ENCODE measurements around the gene PYGB.

DNA sequence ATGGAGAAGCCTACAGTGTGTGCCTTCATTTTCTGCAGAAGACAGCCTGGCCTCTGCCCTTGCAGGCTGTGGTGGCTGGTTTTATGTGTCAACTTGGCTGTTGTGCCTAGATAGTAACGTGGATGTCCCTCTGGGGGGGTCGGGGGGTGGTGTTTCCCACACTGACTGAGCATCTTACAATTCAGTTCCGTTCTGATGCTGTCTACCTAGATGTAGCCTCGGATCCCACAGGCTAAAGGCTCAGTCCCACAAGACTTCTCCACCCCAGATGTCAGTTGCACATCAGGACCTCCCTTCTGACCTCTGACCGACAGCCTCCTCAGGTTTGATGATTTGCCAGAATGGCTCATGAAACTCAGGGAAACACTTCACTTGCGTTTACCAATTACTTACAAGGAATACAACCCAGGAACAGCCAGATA, 4.4 kb downstream of the PYGB start:
- TF ChIP-seq, protein P1, sequence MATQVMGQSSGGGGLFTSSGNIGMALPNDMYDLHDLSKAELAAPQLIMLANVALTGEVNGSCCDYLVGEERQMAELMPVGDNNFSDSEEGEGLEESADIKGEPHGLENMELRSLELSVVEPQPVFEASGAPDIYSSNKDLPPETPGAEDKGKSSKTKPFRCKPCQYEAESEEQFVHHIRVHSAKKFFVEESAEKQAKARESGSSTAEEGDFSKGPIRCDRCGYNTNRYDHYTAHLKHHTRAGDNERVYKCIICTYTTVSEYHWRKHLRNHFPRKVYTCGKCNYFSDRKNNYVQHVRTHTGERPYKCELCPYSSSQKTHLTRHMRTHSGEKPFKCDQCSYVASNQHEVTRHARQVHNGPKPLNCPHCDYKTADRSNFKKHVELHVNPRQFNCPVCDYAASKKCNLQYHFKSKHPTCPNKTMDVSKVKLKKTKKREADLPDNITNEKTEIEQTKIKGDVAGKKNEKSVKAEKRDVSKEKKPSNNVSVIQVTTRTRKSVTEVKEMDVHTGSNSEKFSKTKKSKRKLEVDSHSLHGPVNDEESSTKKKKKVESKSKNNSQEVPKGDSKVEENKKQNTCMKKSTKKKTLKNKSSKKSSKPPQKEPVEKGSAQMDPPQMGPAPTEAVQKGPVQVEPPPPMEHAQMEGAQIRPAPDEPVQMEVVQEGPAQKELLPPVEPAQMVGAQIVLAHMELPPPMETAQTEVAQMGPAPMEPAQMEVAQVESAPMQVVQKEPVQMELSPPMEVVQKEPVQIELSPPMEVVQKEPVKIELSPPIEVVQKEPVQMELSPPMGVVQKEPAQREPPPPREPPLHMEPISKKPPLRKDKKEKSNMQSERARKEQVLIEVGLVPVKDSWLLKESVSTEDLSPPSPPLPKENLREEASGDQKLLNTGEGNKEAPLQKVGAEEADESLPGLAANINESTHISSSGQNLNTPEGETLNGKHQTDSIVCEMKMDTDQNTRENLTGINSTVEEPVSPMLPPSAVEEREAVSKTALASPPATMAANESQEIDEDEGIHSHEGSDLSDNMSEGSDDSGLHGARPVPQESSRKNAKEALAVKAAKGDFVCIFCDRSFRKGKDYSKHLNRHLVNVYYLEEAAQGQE (IDR thresholded peaks at IDR 0.05; ENCODE audit: low read depth), result no peak
- TF ChIP-seq RAD21 (IDR thresholded peaks at IDR 0.05; ENCODE audit: low read depth) (no peak), CEBPB (IDR thresholded peaks at IDR 0.05) (no peak), FOXM1 (IDR thresholded peaks at IDR 0.05; ENCODE audit: borderline replicate concordance, low read depth) (no peak), CREB1 (IDR thresholded peaks at IDR 0.05; ENCODE audit: low read depth) (no peak), TEAD4 (IDR thresholded peaks at IDR 0.05) (no peak), EP300 (IDR thresholded peaks at IDR 0.05; ENCODE audit: borderline replicate concordance) (no peak), TAF1 (IDR thresholded peaks at IDR 0.05; ENCODE audit: low read depth) (no peak), EGR1 (IDR thresholded peaks at IDR 0.05) (no peak), ZBTB7A (IDR thresholded peaks at IDR 0.05; ENCODE audit: low read depth) (no peak)
- TF ChIP-seq, protein P2, sequence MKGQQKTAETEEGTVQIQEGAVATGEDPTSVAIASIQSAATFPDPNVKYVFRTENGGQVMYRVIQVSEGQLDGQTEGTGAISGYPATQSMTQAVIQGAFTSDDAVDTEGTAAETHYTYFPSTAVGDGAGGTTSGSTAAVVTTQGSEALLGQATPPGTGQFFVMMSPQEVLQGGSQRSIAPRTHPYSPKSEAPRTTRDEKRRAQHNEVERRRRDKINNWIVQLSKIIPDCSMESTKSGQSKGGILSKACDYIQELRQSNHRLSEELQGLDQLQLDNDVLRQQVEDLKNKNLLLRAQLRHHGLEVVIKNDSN (IDR thresholded peaks at IDR 0.05), result no peak

Data from Ishikawa (cell line).